ENCODE measurements around the gene SF3B4.

DNA sequence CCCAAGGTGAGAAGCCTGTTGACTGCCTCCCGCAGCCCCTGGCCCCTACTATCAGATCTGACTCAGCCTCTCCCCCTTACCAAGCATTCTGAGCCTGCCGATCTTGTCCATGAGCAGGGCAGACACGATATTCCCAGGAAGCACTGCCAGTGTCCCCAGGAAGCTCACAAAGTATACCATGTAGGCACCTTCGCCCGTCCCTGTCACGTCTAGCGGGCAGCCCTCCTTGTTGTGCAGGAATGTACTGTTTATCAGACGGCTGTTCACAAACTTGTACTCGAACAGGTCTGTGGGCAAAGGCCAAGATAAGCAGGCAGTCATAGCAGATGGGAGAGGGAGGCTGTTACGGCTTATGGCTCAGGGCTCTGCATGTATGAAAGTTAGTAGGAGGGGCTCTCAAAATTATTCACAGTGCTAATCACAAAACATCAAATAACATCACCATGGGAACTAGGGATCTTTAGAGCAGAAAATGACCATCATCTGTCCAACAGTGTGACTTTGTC is 21.0 kb downstream of the SF3B4 start:
- TF ChIP-seq, protein P1, sequence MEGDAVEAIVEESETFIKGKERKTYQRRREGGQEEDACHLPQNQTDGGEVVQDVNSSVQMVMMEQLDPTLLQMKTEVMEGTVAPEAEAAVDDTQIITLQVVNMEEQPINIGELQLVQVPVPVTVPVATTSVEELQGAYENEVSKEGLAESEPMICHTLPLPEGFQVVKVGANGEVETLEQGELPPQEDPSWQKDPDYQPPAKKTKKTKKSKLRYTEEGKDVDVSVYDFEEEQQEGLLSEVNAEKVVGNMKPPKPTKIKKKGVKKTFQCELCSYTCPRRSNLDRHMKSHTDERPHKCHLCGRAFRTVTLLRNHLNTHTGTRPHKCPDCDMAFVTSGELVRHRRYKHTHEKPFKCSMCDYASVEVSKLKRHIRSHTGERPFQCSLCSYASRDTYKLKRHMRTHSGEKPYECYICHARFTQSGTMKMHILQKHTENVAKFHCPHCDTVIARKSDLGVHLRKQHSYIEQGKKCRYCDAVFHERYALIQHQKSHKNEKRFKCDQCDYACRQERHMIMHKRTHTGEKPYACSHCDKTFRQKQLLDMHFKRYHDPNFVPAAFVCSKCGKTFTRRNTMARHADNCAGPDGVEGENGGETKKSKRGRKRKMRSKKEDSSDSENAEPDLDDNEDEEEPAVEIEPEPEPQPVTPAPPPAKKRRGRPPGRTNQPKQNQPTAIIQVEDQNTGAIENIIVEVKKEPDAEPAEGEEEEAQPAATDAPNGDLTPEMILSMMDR (IDR thresholded peaks at IDR 0.05): no peak
- no peak for TF ChIP-seq POLR2AphosphoS5 (IDR thresholded peaks at IDR 0.05; ENCODE audit: low read depth, low read length)
